ENCODE measurements around the gene MEDAG.

The MEDAG gene

GRCh38 chr13:30943881-30944280, 37.8 kb downstream of the MEDAG start:
- no peak for TF ChIP-seq CTCF (conservative IDR thresholded peaks at IDR 0.05; ENCODE audit: low read length)
- H3K4me3 ChIP-seq (ENCODE audit: low read length): no peak overlapping the region
- DNase-seq (ENCODE audit: low read depth): peak; percentile 51

DNA sequence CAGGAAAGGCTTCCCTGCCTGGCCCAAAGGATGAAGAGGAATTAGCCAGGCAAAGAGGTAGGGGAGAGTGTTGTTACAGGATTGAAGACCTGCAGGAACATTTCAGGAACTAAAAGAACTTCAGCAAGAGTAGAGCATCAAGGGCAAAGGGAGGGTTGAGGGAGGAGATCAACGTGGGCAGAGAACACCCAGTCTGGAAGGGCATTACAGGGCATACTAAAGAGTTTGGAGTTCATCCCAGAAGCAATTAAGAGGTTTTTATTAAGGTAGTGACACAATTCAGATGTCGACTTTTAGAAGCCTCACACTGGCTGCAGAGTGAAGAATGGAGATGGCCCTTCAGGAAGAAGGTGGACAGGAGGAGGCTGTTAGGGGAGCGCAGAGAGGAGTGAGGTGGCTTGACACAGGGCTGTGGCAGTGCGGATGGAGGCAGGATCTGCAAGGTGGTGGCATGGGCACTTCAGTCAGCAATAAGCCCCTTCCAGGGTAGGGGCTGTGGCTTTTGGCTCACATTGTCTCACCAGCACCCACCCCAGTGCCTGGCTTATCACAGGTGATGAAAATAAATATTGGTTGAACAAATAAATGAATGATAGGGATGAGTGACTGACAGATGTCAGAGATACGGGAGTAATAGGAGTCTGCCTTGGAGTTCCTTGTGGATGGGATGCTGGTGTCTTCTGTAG, 51.3 kb downstream of the MEDAG start:
- DNase-seq (ENCODE audit: low read depth): no peak
- TF ChIP-seq CTCF (conservative IDR thresholded peaks at IDR 0.05; ENCODE audit: low read length): no peak
- no peak overlapping the region for H3K4me3 ChIP-seq (ENCODE audit: low read length)

DNA sequence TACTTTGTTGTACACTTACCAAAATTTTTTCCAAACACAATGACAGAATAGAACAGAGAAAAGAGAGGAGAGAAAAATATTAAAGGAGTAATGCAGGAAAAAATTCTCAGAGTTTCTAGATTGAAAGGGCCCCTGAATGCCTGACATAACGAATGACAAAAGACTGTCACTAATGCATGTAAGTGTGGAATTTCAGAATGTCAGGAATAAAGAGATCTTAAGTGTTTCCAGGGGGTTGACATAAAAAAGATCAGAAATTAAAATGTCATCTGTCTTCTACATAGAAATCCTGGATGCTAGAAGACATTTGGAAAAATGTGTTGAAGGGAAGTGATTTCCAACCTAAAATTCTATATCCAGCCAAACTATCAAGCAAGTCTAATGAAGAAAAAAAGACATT, 53.6 kb downstream of the MEDAG start:
- no peak for TF ChIP-seq CTCF (conservative IDR thresholded peaks at IDR 0.05; ENCODE audit: low read length)
- no peak overlapping the region for H3K4me3 ChIP-seq (ENCODE audit: low read length)
- DNase-seq (ENCODE audit: low read depth): no peak

GRCh38 chr13:30963791-30964190, 57.7 kb downstream of the MEDAG start:
- peak; percentile 28 for DNase-seq (ENCODE audit: low read depth)
- no peak overlapping the region for H3K4me3 ChIP-seq (ENCODE audit: low read length)
- no peak for TF ChIP-seq CTCF (conservative IDR thresholded peaks at IDR 0.05; ENCODE audit: low read length)

DNA sequence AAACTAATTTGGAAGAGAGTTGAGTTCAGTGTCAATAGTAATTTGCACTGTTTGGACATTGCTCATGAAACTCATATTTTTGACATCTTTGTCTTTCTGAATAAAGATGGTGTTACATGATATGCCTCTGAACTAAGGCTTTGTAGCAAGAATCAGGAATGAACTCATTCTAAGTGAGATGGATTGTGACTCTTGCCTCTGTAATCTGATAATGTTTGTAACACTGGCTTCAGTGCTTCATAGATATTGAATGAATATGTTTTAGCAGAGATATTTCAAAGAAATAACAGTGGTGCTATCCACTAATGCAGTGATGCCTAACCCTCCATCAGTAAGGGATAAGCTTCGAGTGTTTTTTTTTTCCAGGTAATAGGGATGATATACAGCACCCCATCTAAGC, 59.3 kb downstream of the MEDAG start:
- H3K4me3 ChIP-seq (ENCODE audit: low read length): no peak overlapping the region
- DNase-seq (ENCODE audit: low read depth): no peak
- no peak for TF ChIP-seq CTCF (conservative IDR thresholded peaks at IDR 0.05; ENCODE audit: low read length)

DNA sequence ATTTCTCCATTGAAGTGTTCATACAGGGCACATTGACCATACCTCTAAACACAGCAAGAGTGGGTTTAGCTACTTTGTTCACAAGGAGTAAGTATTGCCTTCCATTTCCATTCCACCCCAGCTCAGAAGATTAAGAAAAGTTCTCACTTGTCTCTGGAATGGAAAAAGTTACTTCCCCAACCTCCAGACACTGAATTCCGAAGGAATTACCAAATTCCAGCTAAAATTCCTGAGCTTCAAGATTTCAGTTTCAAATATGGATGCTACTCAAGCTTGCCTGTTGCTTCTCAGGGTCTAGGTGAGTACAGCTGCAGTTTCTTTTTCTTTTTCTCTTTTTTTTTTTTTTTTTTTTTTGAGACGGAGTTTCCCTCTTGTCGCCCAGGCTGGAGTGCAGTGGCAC, 60.0 kb downstream of the MEDAG start:
- DNase-seq (ENCODE audit: low read depth): peak; percentile 36
- no peak overlapping the region for H3K4me3 ChIP-seq (ENCODE audit: low read length)
- no peak for TF ChIP-seq CTCF (conservative IDR thresholded peaks at IDR 0.05; ENCODE audit: low read length)

GRCh38 chr13:30968846-30969245, 62.8 kb downstream of the MEDAG start:
- no peak for TF ChIP-seq CTCF (conservative IDR thresholded peaks at IDR 0.05; ENCODE audit: low read length)
- H3K4me3 ChIP-seq (ENCODE audit: low read length): no peak overlapping the region
- peak; percentile 86 for DNase-seq (ENCODE audit: low read depth)
